ENCODE measurements around the gene DDX27.

DDX27 gene

DNA sequence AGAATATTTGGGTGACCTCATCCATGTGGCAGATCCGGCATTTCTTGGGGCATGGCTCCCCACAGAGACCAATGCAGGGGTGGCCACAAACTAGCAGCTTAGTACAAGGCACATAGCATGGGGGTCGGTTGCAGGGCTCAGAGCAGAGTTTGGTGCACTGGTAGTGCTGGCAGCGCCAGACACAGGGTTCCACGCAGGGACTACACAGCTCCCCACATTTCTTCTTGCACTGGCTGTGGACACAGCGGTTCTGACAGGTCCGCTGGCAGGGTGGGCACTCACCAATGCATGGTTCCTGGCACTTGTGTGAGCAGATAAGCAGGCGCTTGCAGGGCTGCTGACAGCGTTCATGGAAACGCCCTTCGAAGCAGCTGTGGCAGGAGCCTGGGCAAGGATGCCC lies 29.1 kb downstream of the DDX27 start:
- no peak for DNase-seq (ENCODE audit: low spot score)

DNA sequence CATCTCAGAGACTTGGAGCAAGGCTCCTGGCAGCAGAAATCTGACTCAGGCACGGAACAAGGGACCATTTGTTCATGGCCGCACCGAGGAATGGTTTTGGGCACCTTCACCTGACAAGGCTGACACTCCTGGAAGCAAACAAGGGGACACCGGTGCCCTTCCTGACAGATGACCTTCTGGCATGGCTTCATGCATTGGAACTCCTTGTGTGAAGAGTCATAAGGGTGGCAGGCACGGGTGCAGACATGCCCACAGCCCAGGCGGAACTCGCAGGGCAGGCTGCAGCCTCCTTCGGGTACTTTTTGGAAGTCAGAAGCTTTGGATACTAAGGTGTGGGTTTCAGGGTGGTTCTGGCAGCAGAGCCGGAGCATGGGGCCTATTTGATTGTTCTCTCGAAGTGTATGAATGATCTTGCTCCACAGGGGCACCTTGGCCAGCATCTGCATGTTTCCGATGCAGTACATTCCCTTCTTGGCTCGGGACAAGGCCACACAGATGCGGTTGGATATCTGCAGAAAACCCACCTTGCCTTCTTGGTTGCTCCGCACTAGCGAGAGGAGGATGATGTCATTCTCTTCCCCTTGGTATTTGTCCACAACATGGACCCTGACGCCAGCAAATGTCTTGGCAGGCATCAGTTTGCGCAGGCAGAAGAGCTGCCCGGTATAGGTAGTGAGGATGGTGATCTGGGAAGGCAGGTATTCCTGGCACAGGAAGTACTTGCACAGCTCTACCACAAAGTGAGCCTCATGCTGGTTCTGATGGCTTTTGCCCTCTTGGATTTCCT lies 29.9 kb downstream of the DDX27 start:
- DNase-seq (ENCODE audit: low spot score): no peak

DNA sequence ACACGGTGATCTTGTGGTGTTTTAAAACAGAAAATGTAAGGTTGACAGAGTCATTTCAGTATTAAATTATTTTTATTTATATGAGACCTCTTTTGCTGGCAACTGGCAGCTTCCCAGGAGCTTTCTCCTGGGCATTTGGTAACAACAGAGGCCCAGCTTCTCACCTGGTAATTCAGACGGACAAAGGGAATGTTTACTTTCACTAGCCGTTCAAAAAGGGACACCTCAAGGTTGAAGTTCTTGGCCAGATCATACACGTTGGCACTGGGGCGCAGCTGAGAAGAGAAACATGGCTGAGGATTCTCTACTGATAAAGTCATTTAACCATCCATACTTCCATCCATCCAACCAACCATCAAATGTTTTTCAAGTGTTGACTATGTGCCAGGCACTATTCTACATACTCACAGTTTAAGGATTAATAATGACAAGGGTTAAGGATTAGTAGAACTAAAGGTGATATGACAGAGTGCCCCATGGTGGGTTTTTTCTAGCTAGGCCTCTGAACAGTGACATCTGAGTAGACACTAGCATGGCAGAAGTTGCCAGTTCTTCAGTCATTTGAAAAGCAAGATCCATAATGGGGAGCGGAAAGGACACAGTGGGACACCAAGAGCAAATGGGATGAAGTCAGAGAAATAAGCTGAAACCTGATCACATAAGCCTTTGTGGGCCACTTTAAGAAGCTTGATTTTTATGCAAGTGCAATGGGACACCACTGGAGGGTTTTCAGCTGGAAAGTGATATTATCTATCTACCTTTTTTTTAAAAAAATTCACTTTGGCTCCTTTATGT lies 33.5 kb downstream of the DDX27 start:
- no peak for DNase-seq (ENCODE audit: low spot score)

DNA sequence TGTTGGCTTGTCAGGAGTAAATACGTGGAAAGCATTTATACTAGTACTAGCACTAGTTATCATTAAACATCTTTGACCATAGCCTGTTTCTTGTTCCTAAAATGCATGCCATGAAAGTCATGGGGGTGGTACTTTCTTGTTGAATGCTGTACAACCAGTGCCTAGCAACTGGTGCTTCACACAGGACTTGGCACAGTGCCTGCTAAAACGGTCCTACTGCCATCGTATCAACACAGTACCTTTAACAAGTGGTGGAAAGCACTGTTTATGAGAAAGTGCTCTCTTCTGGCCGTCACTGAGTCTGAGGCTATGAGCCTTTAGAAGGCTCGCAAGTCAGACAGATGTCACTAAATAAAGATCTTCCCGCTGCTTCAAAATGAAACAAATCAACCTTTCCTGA lies 37.0 kb downstream of the DDX27 start:
- no peak for DNase-seq (ENCODE audit: low spot score)

DNA sequence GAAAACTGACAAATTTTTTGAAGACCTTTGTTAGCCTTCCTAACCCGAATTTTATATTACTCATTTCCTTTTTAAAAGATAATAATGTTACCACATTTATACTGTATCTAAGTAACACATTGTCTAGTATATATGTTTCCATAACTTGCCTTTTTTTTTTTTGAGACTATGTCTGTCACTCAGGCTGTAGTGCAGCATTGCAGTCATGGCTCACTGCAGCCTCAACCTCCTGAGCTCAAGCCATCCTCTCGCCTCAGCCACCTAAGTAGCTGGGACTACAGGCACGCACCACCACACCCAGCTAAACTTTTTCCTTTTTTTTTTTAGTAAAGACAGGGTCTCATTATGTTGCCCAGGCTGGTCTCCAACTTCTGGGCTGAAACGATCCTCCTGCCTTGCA lies 40.1 kb downstream of the DDX27 start:
- DNase-seq (ENCODE audit: low spot score): no peak

DNA sequence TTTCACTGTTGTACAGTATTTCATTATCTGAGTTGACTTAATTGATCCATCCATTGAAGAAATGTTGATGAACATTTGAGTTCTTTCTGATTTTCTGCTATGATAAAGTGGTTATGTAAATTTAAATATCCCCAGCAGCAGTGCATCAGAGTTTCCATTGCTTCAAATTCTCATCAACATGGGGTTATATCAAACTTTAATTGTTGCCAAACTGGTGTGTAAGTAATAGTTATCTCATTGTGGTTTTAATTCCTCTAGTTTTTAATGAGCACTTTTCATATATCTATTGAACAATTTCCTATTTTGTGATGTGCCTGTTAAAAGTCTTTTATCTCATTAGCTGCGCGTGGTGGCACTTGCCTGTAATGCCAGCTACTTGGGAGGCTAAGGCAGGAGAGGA lies 40.6 kb downstream of the DDX27 start:
- no peak for DNase-seq (ENCODE audit: low spot score)

DNA sequence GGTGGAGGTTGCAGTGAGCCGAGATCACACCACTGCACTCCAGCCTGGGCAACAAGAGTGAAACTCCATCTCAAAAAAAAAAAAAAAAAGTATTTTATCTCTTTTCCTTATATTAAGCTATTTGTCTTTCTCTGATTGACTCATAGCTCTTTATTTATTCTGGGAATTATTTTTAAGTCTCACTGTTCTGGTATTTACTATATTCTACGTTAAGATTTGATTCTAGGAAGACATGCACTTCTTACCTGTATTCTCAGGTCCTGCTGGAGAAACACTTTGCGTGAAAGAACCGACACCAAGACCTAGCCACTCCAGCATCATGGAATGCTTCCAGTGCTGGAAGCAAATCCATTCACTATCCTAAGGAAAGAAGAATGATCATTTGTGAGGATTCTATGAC lies 41.0 kb downstream of the DDX27 start:
- no peak for DNase-seq (ENCODE audit: low spot score)

DNA sequence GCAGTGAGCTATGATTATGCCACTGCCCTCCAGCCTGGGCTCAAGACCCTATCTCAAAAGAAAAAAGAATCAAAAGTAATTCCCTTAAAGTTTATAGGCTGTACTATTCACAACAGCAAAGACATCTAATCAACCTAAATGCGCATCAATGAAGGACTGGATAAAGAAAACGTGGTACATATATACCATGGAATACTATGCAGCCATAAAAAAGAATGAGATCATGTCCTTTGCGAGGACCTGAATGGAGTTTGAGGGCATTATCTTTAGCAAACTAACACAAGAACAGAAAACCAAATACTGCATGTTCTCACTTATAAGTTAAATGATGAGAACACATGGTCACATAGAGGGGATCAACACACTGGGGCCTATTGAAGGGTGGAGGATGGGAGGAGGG lies 42.0 kb downstream of the DDX27 start:
- DNase-seq (ENCODE audit: low spot score): no peak

DNA sequence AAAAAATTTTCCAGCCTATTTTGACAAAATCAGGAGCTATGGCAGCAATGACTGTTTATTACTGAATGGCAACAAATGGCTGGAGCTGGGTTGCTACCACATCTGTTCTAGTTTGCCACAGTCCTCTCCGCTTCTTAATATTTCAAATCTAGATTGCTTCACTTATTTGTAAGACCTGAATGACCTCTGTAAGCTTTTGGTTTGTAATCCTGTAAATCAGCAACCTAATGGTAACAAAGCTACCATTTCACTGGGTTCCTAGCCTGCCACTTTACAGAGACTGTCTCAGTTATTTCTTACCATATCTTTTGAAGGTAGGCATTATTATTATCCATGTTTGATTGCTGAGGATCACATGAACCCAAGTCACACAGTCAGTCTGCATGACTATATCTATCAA lies 43.2 kb downstream of the DDX27 start:
- no peak for DNase-seq (ENCODE audit: low spot score)

DNA sequence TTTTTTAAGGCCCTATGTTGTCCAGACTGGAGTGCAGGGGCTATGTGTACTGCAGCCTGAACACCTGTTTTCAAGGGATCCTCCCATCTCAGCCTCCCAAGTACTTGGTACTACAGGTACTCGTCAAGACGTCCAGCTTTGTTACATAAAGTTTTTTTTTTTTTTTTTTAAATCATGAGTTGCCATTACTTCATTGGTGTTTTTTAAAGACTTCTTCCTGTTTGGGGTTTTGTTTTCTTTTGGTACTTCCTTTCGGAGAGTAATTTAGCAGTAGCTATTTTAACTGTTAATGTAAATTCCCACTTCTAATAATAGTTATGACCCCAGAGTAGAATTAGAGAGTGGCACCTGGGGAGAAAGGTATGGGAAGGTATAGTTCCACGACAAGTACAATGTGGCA lies 48.1 kb downstream of the DDX27 start:
- DNase-seq (ENCODE audit: low spot score): peak; percentile 25

DNA sequence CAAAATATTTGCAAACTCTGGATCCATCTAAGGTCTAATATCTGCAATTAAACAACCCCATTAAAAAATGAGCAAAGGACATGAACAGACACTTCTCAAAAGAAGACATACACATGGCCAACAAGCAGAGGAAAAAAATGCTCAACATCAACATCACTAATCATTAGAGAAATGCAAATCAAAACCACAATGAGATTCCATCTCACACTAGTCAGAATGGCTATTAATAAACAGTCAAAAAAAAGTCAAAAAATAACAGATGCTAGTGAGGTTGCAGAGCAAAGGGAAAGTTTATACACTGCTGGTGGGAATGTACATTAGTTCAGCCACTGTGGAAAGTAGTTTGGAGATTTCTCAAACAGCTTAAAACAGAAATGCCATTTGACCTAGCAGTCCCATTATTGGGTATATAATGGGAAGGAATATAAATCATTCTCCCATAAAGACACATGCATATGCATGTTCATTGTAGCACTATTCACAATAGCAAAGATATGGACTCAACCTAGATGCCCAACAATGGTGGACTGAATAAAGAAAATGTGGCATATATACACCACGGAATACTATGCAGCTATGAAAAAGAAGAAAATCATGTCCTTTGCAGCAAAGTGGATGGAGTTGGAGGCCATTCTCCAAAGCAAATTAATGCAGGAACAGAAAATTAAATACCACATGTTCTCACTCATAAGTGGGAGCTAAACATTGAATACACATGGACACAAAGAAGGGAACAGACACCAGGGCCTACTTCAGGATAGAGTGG lies 49.6 kb downstream of the DDX27 start:
- no peak for DNase-seq (ENCODE audit: low spot score)

DNA sequence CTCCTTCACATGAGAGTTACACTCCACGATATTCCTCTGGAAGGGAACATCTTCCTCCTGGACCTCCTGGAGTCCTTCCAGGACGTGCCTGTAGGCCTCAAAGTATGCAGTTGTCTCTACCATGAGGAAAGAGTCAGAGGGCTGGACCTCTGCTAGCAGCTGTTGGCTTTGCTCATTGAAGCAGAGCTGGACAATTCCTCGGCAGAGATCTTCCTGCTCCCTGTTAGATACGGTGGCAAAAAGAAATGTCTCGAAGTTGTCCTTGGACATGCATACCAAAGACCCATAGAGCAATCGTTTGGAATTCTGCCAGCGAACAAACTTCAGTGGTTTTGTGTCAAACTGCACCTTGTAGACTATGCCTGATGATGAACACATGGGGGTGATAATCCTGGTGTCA lies 51.0 kb downstream of the DDX27 start:
- DNase-seq (ENCODE audit: low spot score): no peak

DNA sequence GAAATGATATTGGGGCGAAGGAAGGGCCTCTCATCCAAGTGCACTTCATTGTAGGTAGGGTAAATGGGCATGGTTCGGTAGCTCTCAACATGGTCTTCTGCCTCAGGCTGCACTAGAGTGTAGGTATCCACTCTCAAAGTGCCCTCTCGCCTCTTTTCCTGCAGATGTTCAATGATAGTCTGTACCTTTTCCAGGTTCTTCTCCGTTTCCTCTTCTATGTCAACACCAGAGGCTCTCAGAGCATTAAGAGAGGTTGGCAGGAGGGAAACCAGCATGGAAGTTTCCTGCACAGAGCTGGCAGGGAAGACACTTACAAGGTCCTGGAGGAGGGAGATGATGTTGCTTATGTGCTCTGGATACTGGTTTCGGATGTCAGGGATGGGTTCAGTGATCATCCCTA lies 51.5 kb downstream of the DDX27 start:
- no peak for DNase-seq (ENCODE audit: low spot score)

DNA sequence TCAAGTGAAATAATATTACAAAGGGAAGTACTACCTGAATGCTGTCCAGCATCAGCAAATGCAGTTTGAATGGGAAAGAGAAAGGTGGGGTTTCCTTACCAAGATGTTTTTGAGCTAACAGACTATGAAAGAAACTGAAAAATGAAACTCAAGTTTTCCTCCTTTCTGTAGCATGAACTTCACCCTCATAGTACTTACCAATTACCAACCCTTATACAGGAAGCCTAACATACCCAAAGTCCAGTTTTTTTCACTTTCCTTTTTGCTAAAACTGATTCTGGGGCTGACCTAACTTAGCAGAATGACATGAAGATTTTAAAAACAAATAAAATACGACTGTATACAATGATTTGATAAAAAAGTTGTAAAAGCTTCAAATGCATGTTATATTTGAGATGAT lies 53.4 kb downstream of the DDX27 start:
- DNase-seq (ENCODE audit: low spot score): no peak

DNA sequence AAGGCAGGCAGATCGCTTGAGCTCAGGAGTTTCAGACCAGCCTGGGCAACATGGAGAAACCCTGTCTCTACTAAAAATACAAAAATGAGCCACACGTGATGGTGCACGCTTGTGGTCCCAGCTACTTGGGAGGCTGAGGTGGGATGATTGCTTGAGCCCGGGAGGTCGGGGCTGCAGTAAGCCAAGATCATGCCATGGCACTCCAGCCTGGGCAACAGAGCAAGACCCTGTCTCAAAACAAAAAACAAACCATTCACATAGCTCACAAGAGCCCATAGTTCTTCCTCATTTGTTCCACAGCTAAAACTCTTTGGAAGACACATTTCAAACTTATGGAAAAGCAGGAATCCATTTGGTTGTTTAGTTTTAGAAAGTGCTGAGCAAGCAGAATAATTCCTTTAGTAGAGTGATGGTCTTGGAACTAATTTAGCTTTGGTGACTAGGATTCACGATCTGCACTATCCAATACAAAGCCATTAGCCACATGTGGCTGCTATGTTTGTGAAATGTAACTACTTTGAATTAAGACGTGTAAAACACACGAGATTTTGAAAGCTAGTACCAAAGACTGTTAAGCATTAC lies 54.6 kb downstream of the DDX27 start:
- no peak for DNase-seq (ENCODE audit: low spot score)

DNA sequence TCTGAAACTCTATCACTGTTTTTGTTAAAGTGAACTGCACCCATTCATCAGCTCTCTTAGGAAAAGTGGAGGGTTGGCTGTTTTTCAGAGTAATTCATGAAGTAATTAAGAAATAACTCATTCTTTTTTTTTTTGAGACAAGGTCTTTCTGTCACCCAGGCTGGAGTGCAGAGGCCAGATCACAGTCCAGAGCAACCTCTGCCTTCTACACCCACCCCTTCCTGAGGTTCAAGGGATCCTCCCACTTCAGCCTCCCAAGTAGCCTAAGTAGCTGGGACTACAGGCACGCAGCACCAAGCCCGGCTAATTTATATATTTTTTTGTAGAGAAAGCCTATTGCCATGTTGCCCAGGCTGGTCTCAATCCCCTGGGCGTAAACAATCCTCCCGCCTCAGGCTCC lies 56.0 kb downstream of the DDX27 start:
- DNase-seq (ENCODE audit: low spot score): no peak

DNA sequence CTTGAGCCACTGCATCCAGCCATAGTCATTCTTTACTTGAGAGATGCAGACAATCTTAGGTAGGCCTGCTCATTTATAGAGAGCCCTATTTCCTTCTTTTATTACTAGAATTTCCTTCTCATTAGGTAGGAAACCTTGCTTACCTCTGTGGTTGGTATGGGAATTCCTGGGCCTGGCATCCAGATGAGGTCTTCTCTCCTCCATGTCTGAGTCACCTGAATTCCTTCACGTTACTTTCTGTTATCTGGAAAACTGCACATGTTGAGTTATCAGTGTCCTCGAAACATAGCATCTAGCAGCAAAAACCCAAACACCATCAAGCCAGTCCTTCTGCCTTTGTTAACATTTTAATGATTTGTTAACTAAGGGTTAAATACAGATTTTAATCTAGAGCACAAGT lies 56.4 kb downstream of the DDX27 start:
- no peak for DNase-seq (ENCODE audit: low spot score)

DNA sequence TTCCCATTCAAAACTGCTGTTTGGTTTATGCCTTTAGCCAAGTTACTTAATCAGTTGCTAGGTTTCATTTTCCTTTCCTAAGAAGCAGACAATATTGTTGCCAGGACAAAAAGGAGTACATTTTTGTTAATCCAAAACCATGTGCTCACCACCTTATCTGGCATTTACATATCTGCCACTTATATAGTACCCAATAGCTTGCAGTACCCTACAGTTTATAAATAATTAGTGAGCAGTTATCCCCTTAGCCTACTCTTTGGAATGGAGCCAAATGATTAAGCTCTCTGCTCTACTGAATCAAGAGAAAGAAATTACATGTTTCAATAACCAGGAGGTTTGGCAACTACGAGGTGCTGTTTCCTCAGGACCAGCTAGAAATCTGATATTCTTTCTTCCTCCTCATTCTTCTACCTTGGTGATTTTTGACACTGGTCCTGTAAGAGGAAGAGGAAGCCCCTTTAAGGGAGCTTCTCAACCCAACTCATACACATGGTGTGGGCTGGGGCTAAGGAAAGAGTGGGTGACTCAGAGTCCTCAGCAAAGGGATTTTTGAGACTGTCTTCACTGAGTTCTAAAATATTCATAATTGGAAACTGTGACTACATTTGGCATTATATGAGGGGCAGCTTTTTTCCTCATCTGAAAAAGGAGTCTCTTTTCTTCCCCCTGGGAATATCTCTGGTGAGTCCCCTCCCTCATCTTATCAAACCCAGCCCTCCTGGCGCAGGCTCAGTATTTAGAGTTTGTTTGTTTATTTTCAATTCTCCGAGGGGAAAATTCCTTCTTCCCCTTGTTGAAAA lies 57.1 kb downstream of the DDX27 start:
- DNase-seq (ENCODE audit: low spot score): peak; percentile 50

DNA sequence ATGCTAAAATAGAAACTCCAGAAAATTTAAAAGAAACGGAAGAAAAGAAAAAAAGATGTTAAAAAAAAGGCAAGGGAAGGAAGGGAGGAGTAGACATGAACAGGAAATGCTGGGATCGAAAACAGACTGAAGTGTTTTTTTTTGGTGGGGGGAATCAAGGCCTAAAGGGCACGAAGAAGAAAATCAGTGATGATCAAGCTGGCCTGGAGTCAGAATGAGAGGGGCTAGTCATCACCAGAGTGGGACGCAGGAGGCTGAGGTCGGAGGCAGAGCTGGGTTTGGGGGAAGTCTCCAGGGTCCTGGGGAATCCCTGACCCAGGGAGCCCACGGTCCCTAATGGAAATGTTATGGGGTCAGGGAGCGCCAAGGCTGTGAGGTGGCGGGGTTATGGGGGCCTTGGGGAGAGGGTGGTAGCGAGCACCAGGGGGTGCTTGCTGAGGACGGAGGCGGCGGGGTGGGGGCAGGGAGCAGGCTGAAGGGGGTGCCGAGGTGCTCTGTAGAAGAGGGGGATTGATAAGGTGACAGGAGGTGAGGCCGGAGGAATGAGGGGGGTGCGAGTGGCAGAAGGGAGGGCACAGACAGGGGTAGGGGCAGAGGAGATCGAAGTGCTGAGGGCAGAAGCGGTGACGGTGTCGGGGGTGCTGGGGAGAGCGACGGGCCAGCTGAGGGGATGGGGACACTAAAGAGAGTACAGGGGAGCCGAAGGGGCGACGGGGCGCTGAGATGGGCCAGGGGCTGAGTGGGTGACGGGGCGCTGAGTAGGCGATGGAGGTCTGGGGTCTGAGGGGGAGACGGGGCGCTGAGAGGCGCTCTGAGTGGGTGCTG lies 58.0 kb downstream of the DDX27 start:
- peak; percentile 35 for DNase-seq (ENCODE audit: low spot score)

DNA sequence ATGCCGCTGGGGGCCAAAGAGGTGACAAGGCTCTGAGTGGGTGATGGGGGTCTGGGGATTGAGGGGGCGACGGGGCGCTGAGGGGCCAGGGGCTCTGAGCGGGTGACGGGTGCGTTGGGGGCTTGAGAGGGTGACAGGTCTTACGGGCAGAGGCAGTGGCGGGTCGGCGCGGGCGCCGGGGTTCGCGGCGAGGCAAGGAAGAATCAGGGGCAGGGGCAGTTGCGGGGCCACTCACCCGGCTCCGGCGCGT lies 58.5 kb downstream of the DDX27 start:
- no peak for DNase-seq (ENCODE audit: low spot score)

All from germinal center (tissue), 1 donor.